ENCODE results near the gene GAPVD1.
"Not testable (repeated sequence)": the region's sequence is repeated elsewhere in the genome, so short reads cannot be mapped to it uniquely, and the experiment has no call there.

Gene GAPVD1

DNA sequence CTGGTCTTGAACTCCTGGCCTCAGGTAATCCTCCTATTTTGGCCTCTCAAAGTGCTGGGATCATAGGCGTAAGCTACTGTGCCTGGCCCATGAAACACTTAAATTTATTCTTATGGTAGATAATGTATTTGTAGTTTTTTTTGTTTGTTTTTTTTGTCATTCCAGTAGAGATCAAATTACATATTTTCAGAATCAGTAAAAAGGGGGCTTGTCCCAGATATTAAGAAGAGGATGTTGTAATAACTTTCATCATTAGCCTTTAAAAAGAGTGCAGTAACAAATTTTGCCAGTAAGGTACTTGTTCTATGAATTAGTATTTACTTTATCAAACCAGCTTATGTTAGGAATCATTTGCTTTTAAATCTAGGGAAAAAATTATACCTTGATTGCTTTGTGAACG, 42.6 kb downstream of the GAPVD1 start:
- peak; percentile 30 for DNase-seq (ENCODE audit: low read depth)

- DNase-seq (ENCODE audit: low read depth), result no peak
Observed at GRCh38 chr9:125312411-125312810, 50.8 kb downstream of the GAPVD1 start.

- DNase-seq (ENCODE audit: low read depth), result not testable (repeated sequence)
Observed at GRCh38 chr9:125316359-125316758, 54.7 kb downstream of the GAPVD1 start.

GRCh38 chr9:125317704-125318103, 56.1 kb downstream of the GAPVD1 start:
- DNase-seq (ENCODE audit: low read depth), result no peak

- DNase-seq (ENCODE audit: low read depth), result no peak
Observed at GRCh38 chr9:125321496-125321895, 59.9 kb downstream of the GAPVD1 start.

GRCh38 chr9:125323615-125324014, 62.0 kb downstream of the GAPVD1 start:
- no peak for DNase-seq (ENCODE audit: low read depth)

GRCh38 chr9:125325826-125326225, 64.2 kb downstream of the GAPVD1 start:
- peak; percentile 53 for DNase-seq (ENCODE audit: low read depth)

- DNase-seq (ENCODE audit: low read depth), result no peak
Observed at GRCh38 chr9:125329978-125330377, 68.4 kb downstream of the GAPVD1 start.

DNA sequence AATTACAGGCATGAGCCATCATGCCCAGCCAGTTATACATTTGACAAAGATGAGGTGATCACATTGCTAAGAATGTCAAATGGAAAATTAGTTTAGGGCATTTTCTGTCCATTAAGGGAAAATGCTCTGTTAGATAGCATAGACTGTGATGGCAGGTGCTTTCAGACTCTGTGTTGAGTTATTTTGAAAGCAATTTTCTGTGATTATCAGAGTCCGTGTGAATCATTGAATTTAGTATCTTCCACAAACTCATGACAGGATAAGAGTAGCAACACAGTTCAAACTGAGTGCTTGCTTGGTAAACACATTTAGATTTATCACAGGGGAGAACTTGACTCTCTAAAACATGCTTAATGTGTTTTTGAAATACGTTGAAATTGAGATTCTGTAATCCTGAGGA, 69.0 kb downstream of the GAPVD1 start:
- DNase-seq (ENCODE audit: low read depth), result no peak

- no peak for DNase-seq (ENCODE audit: low read depth)
Observed at GRCh38 chr9:125332527-125332926, 70.9 kb downstream of the GAPVD1 start.

DNA sequence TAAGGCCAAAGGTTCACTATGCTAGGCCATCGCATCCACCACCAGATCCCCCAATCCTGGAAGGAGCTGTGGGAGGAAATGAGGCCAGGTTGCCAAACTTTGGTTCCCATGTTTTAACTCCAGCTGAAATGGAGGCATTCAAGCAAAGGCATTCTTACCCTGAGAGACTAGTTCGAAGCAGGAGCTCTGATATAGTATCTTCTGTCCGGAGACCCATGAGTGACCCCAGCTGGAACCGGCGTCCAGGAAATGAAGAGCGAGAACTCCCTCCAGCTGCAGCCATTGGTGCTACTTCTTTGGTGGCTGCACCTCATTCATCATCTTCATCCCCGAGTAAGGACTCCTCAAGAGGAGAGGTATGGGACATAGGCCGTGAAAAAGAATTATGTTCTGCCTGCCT, 75.6 kb downstream of the GAPVD1 start:
- DNase-seq (ENCODE audit: low read depth), result no peak

DNA sequence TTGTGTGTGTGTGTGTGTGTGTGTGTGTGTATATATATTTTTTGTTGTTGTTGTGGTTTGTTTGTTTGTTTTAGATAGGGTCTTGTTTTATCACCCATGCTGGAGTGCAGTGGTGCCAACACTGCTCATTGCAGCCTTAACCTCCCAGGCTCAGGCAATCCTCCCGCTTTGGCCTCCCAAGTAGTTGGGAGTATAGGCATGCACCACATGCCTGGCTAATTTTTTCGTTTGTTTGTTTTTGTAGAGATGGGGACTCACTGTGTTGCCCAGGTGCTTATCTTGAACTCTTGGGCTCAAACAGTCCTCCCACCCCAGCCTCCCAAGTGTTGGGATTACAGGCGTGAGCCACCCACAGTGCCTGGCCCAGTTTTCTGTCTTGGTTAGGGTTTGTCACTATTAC, 77.3 kb downstream of the GAPVD1 start:
- DNase-seq (ENCODE audit: low read depth), result no peak

DNA sequence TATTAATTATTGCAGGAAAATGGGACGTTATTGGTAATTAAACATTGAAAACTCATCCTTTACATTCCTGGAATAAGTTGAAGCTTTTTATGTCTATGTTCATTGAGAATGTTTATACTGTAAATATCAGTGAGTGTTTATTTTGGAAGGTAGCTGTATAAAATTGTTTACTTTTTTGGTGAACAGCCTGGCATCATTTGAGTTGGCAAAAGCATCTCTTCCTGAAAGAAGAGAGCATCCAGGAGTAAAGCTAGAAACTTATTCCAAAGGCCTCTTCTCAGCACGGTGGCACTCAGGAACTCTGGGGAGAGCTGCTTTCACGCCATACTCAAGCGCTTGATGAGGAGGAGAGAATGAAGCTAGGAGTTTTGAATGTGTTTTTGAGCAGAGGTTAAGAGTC, 79.9 kb downstream of the GAPVD1 start:
- no peak for DNase-seq (ENCODE audit: low read depth)

DNA sequence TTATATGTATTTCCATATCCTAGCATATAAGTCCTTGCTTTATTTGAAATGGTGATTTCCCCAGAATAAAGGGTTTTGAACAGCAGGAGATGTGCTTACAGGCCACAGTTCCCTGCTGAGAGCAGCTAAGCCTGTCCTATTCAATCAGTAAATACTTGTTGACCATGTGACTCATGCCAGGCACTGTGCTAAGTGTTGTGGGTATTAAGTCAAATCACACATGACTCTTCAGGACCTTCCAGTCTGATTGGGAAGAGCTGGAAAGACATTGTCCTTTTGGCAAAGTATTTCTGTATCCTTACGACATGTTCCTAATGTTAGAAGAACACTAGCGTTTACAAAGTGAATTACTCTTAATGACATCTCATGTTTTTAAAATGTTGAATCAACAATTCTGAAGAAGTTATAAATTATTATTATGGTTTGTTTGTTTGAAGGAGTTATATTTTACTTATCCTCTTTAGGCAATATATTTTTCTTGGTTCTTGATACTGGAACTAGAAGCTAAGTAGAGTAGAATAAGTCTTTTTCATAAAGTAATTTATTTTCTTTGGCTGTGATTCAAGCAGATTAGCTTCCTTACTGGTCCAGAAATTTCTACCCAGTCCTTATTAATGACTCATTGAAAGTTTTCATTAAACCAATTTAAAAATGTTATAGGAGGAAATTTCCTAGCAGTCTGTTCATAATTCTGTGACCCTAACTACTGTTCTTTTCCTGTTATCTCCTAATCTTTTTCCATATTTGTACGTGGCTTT, 82.1 kb downstream of the GAPVD1 start:
- DNase-seq (ENCODE audit: low read depth), result peak; percentile 85

DNA sequence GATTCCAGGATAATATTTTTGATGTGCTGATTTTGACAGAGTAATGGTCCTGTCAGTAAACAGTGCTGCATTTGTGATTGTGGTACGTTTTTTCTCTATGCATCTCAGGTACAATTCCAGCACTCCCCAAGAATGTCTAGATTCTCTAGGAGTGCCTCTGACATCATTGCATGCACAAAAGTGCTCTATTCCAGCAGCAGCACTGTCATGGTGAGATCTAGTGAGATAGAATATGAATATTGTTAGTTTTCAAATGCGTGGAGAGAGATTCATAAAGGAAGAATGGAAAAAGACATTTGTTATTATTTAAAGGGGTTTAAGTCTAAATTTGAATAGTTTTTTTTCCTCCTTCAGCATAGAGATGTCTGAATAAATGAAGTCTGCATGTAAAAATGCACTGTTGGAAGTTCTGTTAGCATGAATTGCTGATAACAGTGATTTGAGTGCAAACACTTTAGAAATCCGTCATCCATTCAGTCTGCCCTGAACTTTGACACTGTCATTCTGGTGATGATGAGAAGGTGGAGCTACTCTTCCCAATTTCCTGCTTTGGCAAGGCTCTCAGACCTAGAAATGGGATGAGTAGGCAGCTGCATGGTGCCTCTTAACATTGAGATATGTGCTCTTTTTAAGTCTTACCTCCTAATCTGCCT, 84.6 kb downstream of the GAPVD1 start:
- no peak for DNase-seq (ENCODE audit: low read depth)

DNA sequence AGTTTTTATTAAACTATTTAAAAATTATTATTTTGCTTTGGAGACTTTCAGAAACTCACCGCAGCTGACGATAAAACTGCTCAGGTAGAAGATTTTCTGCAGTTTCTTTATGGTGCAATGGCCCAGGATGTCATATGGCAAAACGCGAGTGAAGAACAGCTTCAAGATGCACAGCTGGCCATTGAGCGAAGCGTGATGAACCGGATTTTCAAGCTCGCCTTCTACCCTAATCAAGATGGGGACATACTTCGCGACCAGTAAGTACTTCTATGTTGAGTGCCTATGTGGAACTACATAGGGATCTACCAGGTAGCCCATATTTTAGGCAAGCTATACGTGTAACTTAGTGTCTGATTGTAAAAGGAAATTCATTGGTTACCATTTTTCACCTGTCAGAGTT, 94.0 kb downstream of the GAPVD1 start:
- no peak for DNase-seq (ENCODE audit: low read depth)

DNA sequence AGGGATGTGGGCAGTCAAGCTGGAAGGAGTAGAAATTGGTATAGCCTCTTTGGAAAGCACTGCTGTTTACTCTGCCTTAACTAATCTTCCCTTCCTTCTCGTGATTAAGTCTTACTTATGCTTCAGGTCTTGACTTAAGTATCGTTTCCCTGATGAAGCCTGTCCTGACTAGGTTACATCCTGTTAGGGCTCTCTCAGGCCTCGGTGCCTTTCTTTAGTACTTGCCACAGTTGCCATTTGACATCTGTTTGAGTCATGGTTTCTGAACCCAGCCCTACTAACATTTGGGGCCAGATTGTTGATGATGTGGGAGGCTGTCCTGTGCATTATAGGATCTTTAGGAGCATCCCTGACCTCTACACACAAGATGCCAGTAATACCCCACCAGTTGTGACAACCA, 94.4 kb downstream of the GAPVD1 start:
- no peak for DNase-seq (ENCODE audit: low read depth)

- DNase-seq (ENCODE audit: low read depth), result no peak
Observed at GRCh38 chr9:125359011-125359410, 97.4 kb downstream of the GAPVD1 start.

GRCh38 chr9:125360601-125361000, 99.0 kb downstream of the GAPVD1 start:
- DNase-seq (ENCODE audit: low read depth), result no peak

DNA sequence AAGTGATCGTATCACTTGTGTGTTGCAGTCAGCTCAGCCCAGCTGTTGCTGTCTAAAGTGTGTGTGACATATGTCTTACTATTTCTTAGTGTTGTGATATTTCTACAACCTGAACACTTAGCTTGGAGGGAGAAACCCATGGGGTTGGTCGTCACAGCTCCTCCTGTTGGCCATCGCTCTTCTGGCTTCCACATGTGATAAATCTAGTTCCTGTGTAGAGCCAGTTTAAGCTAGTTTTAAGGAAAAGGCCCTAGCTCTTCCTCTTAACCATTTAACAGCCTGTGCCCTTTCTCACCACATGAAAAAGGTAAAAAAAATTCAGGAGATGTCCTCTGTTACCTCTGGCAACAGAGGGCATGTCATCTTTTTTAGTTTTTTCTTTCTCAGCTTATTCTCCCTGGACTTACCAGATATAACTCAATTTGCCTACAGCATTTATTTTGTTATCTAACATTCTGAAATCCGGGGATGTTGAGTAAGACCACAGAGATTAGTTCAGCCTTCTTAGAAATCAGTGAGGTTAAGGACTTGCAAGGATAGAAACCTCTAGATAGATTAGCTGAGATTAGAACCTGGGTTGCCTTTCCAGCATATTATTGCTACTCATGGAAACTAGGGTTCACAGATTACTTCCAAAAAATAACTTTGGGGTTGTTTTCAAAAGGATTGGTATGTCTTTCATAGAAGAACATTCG, 100.4 kb downstream of the GAPVD1 start:
- DNase-seq (ENCODE audit: low read depth), result peak; percentile 51

DNA sequence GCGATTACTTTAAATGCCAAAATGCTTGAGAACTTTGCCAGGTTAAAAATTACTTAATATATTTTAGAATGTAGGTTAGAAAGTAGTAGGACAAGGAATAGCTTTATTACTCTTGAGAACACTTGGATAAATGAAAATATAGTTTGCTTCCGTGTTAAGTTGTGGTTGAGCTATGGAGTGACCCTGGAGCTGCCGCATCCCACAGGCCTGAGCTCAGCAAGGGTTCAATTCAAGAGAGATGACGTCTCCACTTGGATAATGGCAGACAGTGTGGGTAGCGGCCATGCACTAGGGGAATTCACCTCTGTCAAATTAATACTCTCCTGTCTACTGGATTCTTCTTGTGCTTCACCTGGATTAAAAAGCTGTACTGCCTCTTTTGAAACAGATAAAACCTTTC, 105.0 kb downstream of the GAPVD1 start:
- DNase-seq (ENCODE audit: low read depth), result no peak

DNA sequence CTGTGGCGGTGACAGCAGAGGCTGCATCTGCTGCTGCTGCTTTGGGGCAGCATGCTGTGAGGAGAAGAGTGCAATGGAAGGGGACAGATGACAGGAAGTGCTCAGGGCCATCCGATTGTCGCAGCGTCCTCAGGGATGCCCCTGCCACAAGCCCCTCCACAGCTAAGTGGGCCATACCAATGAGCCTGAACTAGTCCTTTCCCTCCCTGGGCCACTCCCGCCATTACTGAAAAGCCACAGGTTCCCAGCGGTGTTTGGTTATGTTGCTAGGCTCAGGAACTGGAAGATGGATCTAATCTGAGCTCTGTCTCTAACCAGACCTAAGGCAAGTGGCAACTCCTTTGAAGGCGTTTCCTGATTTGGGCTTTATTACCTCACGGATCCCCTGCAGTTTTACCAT, 109.2 kb downstream of the GAPVD1 start:
- no peak for DNase-seq (ENCODE audit: low read depth)

Measured in iris pigment epithelial cell (primary cell).